HepG2 (cell line): ENCODE data around the gene PRTN3. TPM values are rescaled to one million over a fixed set of nuclear protein-coding genes. Genes with fewer than 3 reads are reported as not detected.

Source experiments
- AGO2 ChIP-seq: fragments of 200-400 bp; formaldehyde crosslinking; optimal IDR thresholded peaks from 2 replicates; pipeline ENCODE3; 2017; ENCODE audit warnings: mild to moderate bottlenecking, low read depth, low read length, moderate library complexity
- CEBPB ChIP-seq: IDR thresholded peaks from 2 replicates; pipeline ENCODE4 v1.6.1; 2011; ENCODE audit warnings: low read depth, low read length, improper control_type of control experiment, borderline replicate concordance
- EZH2 ChIP-seq: conservative IDR thresholded peaks from 2 replicates; pipeline ENCODE4 v1.6.1; 2012; ENCODE audit warnings: mild to moderate bottlenecking, low read depth, low read length, moderate library complexity
- FOXA1 ChIP-seq, 2 experiments: fragments of 450-650 bp in 1 of 2; sonication (generic) in 1 of 2; formaldehyde crosslinking in 1 of 2; IDR thresholded peaks; 2 replicates each; pipeline versions ENCODE4 v1.4.0 to v1.6.1; 2016 to 2020; ENCODE audit warnings: missing genetic modification reagents in 1 of 2
- GPN1 ChIP-seq: sonication (generic); formaldehyde crosslinking; IDR thresholded peaks from 2 replicates; pipeline ENCODE4 v1.5.1; 2020; ENCODE audit warnings: missing genetic modification reagents, borderline replicate concordance
- HNRNPL ChIP-seq: fragments of 200-400 bp; formaldehyde crosslinking; IDR thresholded peaks from 2 replicates; pipeline ENCODE4 v1.6.1; 2017; ENCODE audit warnings: mild to moderate bottlenecking, low read depth, low read length
- IRF9 ChIP-seq: sonication (generic); formaldehyde crosslinking; IDR thresholded peaks from 2 replicates; pipeline ENCODE4 v1.8.0; 2022; ENCODE audit warnings: missing genetic modification reagents, mild to moderate bottlenecking, borderline replicate concordance
- NAIF1 ChIP-seq: sonication (generic); formaldehyde crosslinking; IDR thresholded peaks from 2 replicates; pipeline ENCODE4 v1.5.0; 2020; ENCODE audit warnings: mild to moderate bottlenecking, missing genetic modification reagents, borderline replicate concordance
- NFE2L2 ChIP-seq: fragments of 150-350 bp; IDR thresholded peaks from 2 replicates; pipeline ENCODE4 v1.6.1; 2014; ENCODE audit warnings: low read length
- ONECUT2 ChIP-seq: sonication (generic); formaldehyde crosslinking; IDR thresholded peaks from 2 replicates; pipeline ENCODE4 v1.4.0; 2020; ENCODE audit warnings: missing genetic modification reagents
- REPIN1 ChIP-seq: sonication (generic); formaldehyde crosslinking; IDR thresholded peaks from 2 replicates; pipeline ENCODE4 v1.8.0; 2022; ENCODE audit warnings: missing genetic modification reagents, low read depth, mild to moderate bottlenecking, borderline replicate concordance
- SALL1 ChIP-seq: sonication (generic); formaldehyde crosslinking; IDR thresholded peaks from 2 replicates; pipeline ENCODE4 v1.8.0; 2022; ENCODE audit warnings: mild to moderate bottlenecking, missing genetic modification reagents
- SMC3 ChIP-seq: IDR thresholded peaks from 2 replicates; pipeline ENCODE4 v1.6.1; 2011; ENCODE audit warnings: low read length, improper control_type of control experiment
- STAT5B ChIP-seq: sonication (generic); formaldehyde crosslinking; IDR thresholded peaks from 2 replicates; pipeline ENCODE4 v1.4.0; 2020; ENCODE audit warnings: missing genetic modification reagents
- TAF1 ChIP-seq: sonication (generic); formaldehyde crosslinking; IDR thresholded peaks from 2 replicates; pipeline ENCODE4 v1.4.0; 2020; ENCODE audit warnings: missing genetic modification reagents
- THAP8 ChIP-seq: sonication (generic); formaldehyde crosslinking; IDR thresholded peaks from 2 replicates; pipeline ENCODE4 v1.5.1; 2020; ENCODE audit warnings: missing genetic modification reagents, mild to moderate bottlenecking, borderline replicate concordance
- YY1 ChIP-seq: IDR thresholded peaks from 2 replicates; pipeline ENCODE4 v1.6.1; 2011; ENCODE audit warnings: low read length, low read depth, moderate library complexity, mild to moderate bottlenecking; ENCODE audit not compliant: insufficient read depth, insufficient replicate concordance
- ZC3H4 ChIP-seq: sonication (generic); formaldehyde crosslinking; IDR thresholded peaks from 2 replicates; pipeline ENCODE4 v1.4.0; 2020; ENCODE audit warnings: missing genetic modification reagents, borderline replicate concordance
- ZFP37 ChIP-seq: sonication (generic); formaldehyde crosslinking; IDR thresholded peaks from 2 replicates; pipeline ENCODE4 v1.4.0; 2020; ENCODE audit warnings: missing genetic modification reagents, borderline replicate concordance
- ZNF263 ChIP-seq: sonication (generic); formaldehyde crosslinking; IDR thresholded peaks from 2 replicates; pipeline ENCODE4 v1.4.0; 2020; ENCODE audit warnings: missing genetic modification reagents
- ZNF605 ChIP-seq: sonication (generic); formaldehyde crosslinking; IDR thresholded peaks from 2 replicates; pipeline ENCODE4 v1.8.0; 2022; ENCODE audit warnings: mild to moderate bottlenecking, missing genetic modification reagents
- ZNF629 ChIP-seq: sonication (generic); formaldehyde crosslinking; conservative IDR thresholded peaks from 2 replicates; pipeline ENCODE4 v1.5.0; 2020; ENCODE audit warnings: missing genetic modification reagents
- ZNF687 ChIP-seq: sonication (generic); formaldehyde crosslinking; IDR thresholded peaks from 2 replicates; pipeline ENCODE4 v1.5.1; 2020; ENCODE audit warnings: mild to moderate bottlenecking, missing genetic modification reagents, moderate library complexity
- ZNF83 ChIP-seq: sonication (generic); formaldehyde crosslinking; IDR thresholded peaks from 2 replicates; pipeline ENCODE4 v1.4.0; 2020; ENCODE audit warnings: missing genetic modification reagents, mild to moderate bottlenecking, borderline replicate concordance
- polyA plus RNA-seq, 8 experiments: library from polyadenylated mRNA; depleted of rRNA in 3 of 8; stranded (reverse) in 7 of 8; unstranded in 1 of 8; fragments of >200 nt; fragmentation: Illumina TruSeq in 4 of 8; extraction: Trizol in 4 of 8; gene quantifications; 2 replicates each; pipeline versions ENCODE4 v1.2.1 to v1.2.3, GENCODE V29; 2011 to 2016; ENCODE audit warnings: low read depth in 4 of 8, missing spikeins in 1 of 8, mixed read lengths in 1 of 8; ENCODE audit not compliant: insufficient read depth in 1 of 8
- total RNA-seq, 5 experiments: library from RNA; depleted of rRNA; stranded (reverse); fragments of >200 nt; fragmentation: Illumina TruSeq; extraction: Trizol; gene quantifications; 2 replicates each; pipeline ENCODE4 v1.2.3, GENCODE V29; 2016; ENCODE audit warnings: low read depth in 1 of 5

The PRTN3 gene
- total and polyA plus RNA-seq, 2 of the 13 experiments (the other 11 are each of a cell fraction or from before 2014, with no cell fraction given): not detected

- TF ChIP-seq ZNF687 (peak; percentile 45), TAF1 (0 out of 2 replicates have a peak, but pooled peaks have one; percentile 16), ZNF629 (CRISPR knock-in tag) (no peak), STAT5B (CRISPR knock-in tag) (no peak), HNRNPL (no peak), REPIN1 (no peak), EZH2 (no peak), ZC3H4 (CRISPR knock-in tag) (no peak), IRF9 (CRISPR knock-in tag) (0 out of 2 replicates have a peak, but pooled peaks have one; percentile 30), ZNF83 (CRISPR knock-in tag) (no peak), THAP8 (CRISPR knock-in tag) (no peak), FOXA1 (IDR thresholded peaks at IDR 0.05) (no peak), FOXA1 (CRISPR knock-in tag; IDR thresholded peaks at IDR 0.05) (no peak), SMC3 (no peak), ZNF605 (CRISPR knock-in tag) (0 out of 2 replicates have a peak, but pooled peaks have one; percentile 23), NAIF1 (CRISPR knock-in tag) (no peak), NFE2L2 (no peak), ZNF263 (CRISPR knock-in tag) (peak; percentile 98), GPN1 (CRISPR knock-in tag) (no peak), CEBPB (peak; percentile 67), ONECUT2 (CRISPR knock-in tag) (no peak), SALL1 (0 out of 2 replicates have a peak, but pooled peaks have one; percentile 10), YY1 (no peak), AGO2 (no peak), ZFP37 (CRISPR knock-in tag) (no peak)
These were observed 18.4 kb downstream of the PRTN3 start, which contains the start of gene CFD (continued) for GRCh38 chr19:858868-859843.
